ENCODE results near the gene PDE9A.

Gene PDE9A

DNA sequence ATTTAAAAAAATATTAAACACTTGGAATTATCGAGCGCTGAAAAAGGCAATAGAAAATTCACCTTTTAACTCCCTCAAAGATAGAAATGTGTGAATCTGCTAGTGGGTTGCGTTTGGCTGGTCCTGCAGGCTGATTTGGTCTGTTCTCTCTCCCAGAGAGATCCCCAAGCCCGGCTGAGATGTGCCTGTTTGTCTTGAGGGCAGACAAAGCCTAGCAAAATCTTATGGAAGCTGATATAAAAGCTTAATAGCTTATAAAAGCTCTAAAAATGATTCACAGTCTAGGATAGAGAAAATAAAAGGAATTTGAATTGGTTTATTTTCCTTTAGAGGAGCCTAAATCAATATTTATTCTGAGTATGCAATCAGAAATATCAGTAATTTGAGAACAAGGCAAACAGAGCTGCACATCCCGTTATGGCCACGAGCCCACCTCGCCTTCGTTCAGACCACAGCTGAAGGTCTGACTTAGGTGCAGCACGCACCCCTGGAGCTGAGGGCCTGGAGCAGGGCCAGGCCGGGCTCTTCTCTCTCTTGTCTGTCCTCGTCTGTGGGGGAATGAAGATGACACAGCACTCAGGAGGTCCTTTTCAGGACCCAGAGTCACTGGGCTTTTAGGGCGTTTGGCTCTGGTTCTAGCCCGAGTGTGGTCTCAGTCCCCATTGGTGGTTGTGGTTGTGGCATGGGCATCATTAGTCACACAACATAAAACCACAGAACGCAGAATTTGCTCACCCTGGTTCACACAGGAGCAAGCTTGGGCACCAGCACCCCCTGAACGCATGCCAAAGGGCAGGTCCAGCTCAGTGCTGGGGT, 18.6 kb downstream of the PDE9A start:
- TF ChIP-seq, protein P1, sequence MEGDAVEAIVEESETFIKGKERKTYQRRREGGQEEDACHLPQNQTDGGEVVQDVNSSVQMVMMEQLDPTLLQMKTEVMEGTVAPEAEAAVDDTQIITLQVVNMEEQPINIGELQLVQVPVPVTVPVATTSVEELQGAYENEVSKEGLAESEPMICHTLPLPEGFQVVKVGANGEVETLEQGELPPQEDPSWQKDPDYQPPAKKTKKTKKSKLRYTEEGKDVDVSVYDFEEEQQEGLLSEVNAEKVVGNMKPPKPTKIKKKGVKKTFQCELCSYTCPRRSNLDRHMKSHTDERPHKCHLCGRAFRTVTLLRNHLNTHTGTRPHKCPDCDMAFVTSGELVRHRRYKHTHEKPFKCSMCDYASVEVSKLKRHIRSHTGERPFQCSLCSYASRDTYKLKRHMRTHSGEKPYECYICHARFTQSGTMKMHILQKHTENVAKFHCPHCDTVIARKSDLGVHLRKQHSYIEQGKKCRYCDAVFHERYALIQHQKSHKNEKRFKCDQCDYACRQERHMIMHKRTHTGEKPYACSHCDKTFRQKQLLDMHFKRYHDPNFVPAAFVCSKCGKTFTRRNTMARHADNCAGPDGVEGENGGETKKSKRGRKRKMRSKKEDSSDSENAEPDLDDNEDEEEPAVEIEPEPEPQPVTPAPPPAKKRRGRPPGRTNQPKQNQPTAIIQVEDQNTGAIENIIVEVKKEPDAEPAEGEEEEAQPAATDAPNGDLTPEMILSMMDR (conservative IDR thresholded peaks at IDR 0.05; ENCODE audit: low read depth), result no peak
- DNase-seq (ENCODE audit: low spot score), result no peak
- H3K27ac ChIP-seq, result 0 out of 2 replicates have a peak overlapping the region, but pooled peaks have one; percentile 4
- CTCF ChIA-PET, result interaction anchor here (0.6 kb wide), 1 partner anchor 1317 kb away, joined by 3 read pairs; no protein-coding TSS in a partner anchor
- POLR2A ChIA-PET (ENCODE audit: low non-redundant PET), result no interaction called here

DNA sequence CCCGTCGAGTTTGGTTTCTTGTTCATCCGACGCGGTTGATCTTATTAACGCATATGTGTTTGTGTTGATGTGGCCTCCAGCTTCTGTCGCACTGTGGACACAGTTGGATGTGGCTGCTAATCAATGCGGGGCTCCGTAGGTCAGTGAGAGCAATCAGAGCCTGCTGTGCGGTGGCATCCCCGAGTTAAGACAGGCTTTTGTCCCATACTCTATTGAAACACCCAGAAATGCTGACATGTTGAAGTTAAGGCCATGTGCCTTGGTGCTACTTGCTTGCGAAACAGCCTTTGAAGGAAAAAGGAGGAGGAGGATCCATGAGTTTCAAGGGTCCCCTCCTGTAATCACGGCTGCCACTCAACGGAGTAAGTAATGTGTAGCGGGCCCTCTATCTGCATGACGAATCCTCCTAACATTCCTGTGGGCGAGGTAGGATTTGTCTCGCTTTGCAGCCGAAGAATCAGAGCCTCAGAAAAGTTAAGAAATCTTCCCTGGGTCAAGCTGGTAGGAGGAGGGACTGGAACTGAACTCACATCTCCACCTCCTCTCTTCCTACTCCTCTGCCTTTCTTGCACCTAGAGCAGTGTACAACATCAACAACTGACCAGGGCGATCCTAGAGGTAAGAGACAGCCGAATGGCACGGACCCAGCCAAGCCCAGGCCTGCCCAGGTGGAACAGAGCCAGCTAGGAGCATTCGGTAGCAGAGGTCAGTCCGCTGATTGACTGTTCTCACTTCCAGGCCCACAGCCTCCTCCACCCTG, 19.5 kb downstream of the PDE9A start:
- ChIA-PET POLR2A (ENCODE audit: low non-redundant PET) (no interaction called here), CTCF (interaction anchor here (0.6 kb wide), 1 partner anchor 1318 kb away, joined by 3 read pairs; no protein-coding TSS in a partner anchor)
- TF ChIP-seq, protein P1 (conservative IDR thresholded peaks at IDR 0.05; ENCODE audit: low read depth), result no peak
- H3K27ac ChIP-seq, result 0 out of 2 replicates have a peak overlapping the region, but pooled peaks have one; percentile 4
- peak; percentile 74 for DNase-seq (ENCODE audit: low spot score)

DNA sequence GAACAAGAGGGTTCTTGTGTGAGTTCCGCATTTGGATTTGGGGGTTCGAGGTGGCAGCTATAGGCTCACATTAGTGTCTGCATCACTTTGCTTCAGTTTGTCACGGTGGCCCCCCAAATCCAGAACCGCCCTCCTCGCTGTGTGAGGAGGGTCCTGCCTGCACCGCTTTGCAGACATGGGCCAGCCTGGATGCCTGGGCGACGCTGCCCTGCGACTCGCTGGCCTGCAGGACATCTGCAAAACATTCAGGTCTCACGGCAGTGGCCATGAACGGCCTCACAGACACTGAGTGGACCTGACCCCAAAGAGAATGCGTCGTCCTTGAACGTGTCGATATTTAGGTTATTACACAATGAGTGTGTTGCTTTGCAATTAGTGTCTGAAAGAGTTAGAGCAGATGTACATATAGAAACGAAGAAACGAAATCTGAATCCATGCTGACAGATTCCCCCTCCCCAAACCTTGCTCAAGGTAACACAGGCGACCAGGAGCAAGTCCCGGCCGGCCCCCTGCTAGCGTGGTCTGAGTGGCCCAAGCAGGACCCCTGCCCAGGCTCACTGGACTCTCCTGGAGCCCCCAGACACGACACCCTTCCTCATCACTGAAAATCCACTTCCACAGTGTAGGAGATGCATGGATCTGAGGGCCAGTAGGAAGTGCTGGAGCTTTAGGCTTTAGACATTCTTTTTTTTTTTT, 20.4 kb downstream of the PDE9A start:
- DNase-seq (ENCODE audit: low spot score), result no peak
- TF ChIP-seq, protein P1 (conservative IDR thresholded peaks at IDR 0.05; ENCODE audit: low read depth), result no peak
- POLR2A ChIA-PET (ENCODE audit: low non-redundant PET), result no interaction called here
- CTCF ChIA-PET, result no interaction called here
- H3K27ac ChIP-seq, result no peak overlapping the region

DNA sequence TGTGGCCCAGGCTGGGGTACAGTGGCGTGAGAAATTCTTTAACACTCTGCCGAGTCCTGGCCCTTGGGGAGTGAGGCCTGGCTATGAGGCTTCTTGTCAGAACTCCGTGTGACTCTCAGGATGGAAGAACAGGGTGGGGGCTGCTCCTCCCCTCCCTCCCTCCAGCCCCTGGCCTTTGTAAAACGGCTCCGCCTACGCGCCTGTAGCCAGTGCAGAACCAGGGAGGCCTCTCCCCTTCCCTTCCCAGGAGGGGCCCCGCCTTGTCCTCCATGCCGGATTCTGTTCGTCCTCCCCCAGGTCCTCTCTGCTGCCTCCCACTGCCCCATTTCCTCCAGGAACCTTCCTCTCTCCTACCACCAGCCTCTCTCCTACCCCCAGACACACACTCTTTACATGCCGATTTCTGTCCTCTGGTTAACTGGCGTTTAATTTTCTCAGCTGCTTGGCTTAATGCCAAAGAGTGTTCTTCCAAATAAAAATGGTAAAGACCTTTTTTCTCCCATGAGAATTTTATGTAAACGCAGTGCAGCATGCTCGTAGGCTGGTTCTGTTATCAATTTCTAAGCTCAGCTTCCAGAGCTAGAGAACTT, 21.0 kb downstream of the PDE9A start:
- TF ChIP-seq, protein P1 (conservative IDR thresholded peaks at IDR 0.05; ENCODE audit: low read depth), result no peak
- POLR2A ChIA-PET (ENCODE audit: low non-redundant PET), result no interaction called here
- no peak overlapping the region for H3K27ac ChIP-seq
- no peak for DNase-seq (ENCODE audit: low spot score)
- CTCF ChIA-PET, result no interaction called here

DNA sequence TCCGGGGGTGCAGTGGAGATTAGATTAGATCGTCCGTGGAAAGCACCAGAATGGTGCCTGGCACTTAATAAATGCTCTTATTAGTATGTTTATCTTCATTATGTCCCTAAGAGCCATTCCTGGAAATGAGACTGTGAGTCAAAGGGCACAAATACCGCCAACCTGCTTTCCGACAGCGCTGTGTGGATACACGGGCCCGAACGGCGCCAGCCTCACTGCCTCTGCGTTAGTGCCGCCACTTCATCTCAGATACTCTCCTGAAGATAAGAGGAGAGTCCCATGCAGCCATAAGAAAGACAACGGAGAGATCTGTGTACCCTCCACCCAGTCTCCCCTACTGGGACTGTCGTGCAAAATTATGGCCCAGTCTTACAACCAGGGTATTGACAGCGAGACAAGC, 22.0 kb downstream of the PDE9A start:
- no peak overlapping the region for H3K27ac ChIP-seq
- no peak for DNase-seq (ENCODE audit: low spot score)
- TF ChIP-seq, protein P1 (conservative IDR thresholded peaks at IDR 0.05; ENCODE audit: low read depth), result no peak
- ChIA-PET POLR2A (ENCODE audit: low non-redundant PET) (no interaction called here), CTCF (no interaction called here)

DNA sequence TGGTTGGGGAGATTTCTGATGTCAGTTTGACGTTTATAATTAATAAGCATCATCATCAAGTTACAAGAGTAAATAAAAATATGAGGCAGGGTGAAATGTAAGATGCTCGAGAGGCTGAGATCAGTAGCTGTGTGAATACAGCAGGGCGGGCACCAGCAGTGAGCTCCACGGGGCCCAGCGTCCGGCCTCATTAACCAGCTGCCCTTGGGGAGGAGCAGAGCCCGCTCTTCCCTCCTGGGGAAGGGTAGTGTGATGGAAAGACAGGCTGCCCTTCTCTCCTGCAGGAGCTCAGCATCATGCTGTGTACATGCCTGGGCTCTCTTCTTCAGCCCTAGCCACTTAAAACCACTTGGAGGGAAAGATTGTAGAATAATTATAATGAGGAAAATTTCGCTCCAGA, 23.4 kb downstream of the PDE9A start:
- CTCF ChIA-PET, result no interaction called here
- no peak overlapping the region for H3K27ac ChIP-seq
- DNase-seq (ENCODE audit: low spot score), result no peak
- POLR2A ChIA-PET (ENCODE audit: low non-redundant PET), result no interaction called here
- TF ChIP-seq, protein P1 (conservative IDR thresholded peaks at IDR 0.05; ENCODE audit: low read depth), result no peak
